Peyer's patch (tissue), 4 donors: ENCODE measurements around the gene GLUD1.

ENCODE experiments used
- POLR2A ChIP-seq, 2 donors: fragments of 450-650 bp; IDR thresholded peaks; one replicate each; pipeline ENCODE4 v1.5.1; 2017; ENCODE audit warnings: antibody characterized with exemption in 2 of 2, mild to moderate bottlenecking in 2 of 2, moderate library complexity in 2 of 2
- TF ChIP-seq, protein P1 (sequence below), 6 experiments: fragments of 450-650 bp in 4 of 6; fragments of 200-600 bp in 2 of 6; sonication (generic) in 1 of 6; IDR thresholded peaks; one replicate each; pipeline ENCODE4 v1.5.1; 2017 to 2019; ENCODE audit warnings: antibody characterized with exemption in 6 of 6, mild to moderate bottlenecking in 3 of 6, moderate library complexity in 1 of 6

DNA sequence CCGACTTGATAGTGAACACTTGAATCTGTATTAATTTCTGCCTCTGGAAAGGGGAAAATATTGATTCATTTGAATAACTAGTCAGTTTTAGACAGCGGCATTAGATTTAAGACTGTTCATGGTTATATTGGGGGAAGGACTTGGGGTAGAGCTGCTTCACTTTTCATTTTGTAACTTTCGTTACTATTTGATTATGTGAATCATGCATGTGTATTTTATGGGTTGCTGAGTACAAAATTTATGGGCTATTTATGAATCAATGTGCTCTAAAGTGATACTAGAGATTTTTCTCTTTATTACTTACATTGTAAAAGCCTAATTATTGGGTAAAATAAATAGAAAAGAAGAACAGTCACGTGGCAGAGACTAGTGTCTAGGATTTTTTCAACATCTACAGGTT, 4.9 kb downstream of the GLUD1 start:
- TF ChIP-seq, protein P1, sequence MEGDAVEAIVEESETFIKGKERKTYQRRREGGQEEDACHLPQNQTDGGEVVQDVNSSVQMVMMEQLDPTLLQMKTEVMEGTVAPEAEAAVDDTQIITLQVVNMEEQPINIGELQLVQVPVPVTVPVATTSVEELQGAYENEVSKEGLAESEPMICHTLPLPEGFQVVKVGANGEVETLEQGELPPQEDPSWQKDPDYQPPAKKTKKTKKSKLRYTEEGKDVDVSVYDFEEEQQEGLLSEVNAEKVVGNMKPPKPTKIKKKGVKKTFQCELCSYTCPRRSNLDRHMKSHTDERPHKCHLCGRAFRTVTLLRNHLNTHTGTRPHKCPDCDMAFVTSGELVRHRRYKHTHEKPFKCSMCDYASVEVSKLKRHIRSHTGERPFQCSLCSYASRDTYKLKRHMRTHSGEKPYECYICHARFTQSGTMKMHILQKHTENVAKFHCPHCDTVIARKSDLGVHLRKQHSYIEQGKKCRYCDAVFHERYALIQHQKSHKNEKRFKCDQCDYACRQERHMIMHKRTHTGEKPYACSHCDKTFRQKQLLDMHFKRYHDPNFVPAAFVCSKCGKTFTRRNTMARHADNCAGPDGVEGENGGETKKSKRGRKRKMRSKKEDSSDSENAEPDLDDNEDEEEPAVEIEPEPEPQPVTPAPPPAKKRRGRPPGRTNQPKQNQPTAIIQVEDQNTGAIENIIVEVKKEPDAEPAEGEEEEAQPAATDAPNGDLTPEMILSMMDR (IDR thresholded peaks at IDR 0.05) = no peak
- TF ChIP-seq POLR2A (IDR thresholded peaks at IDR 0.05) = no peak
